Stimulated activated CD4-positive, alpha-beta T cell treated with anti-CD3 and anti-CD28 coated beads, Interleukin-1b, Interleukin-23, amount 100 ng/mL, for 4 hours (primary cell): ENCODE results near the gene OCA2.

Source experiments
- DNase-seq, 2 donors: peaks; one replicate each; pipeline ENCODE4 v3.0.0-alpha.2; 2020; ENCODE audit warnings: low read depth in 2 of 2

OCA2 gene

DNA sequence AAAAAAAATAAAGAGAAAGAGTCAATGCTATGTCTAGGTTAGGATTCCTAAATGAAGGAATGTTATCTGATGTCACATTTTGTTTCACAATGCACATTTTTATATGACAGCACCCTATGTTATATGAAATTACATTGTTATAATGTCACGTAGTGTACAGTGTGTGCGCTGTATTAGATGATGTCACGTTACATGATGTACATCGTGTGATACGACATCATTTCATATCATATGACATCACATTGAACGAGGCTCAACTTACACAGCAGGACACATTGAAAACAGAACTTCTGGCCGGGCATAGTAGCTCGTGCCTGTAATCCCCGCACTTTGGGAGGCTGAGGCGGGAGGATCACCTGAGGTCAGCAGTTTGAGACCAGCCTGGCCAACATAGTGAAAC, 150.0 kb downstream of the OCA2 start:
- DNase-seq: no peak

DNA sequence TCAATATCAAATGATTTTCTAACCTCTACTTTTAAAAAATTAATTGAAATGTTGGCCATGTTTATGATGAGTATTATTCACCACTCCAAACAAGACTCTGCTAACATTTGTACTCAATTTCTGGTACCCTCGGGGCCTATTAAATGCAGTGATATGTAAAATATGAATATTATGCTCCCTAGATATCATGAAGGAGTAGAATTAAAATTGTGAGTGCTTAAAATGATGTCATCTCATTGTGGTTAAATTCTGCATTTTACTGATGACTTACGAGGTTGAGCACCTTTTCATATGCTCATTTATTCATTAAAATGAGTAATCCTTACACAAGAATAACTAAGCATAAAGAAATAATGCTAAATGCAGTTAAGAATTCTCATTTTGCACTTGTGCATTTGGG, 159.9 kb downstream of the OCA2 start:
- no peak for DNase-seq

- DNase-seq: no peak
Measured at GRCh38 chr15:27937851-27938250, 161.3 kb downstream of the OCA2 start.

DNA sequence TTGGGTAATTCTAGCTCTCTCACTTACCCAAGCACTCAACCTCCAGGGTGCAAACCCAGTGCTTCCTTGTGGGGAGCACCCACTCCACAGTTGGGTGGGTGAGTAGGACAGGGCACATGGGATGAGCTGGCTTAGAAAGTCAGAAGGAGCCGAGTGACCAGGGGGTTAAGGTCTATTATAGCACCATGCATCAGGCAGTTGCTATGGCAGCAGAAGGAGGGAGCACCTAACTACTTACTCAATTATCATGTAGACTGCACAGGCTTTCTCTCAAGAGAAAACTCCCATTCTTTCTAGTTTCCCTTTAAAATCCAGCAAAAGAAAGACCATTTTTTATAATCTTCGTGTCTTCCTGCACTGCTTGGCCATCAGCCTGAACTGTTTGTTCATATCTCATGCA, 163.0 kb downstream of the OCA2 start:
- DNase-seq: no peak

GRCh38 chr15:27935328-27935727, 163.8 kb downstream of the OCA2 start:
- DNase-seq: no peak

DNA sequence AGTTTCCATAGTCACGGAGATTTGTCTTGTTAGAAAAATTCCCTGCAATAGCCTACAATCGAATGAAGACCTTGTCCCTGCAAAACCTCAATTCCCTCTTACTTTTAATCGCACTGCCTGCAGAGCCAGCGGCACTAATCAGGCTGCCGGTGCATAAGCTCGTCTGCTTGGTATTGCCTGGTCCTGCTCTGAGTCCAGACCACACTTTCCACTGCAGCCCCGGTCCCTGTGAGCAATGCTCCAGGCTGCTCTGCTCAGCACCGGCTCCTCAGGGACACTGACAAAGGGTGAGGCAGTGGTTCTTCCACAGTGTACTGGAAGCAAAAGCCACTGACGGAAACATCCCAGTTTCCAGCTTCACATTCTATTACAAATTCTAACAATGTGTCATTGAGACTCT, 164.3 kb downstream of the OCA2 start:
- no peak for DNase-seq

- DNase-seq: no peak
Measured at GRCh38 chr15:27933562-27933961, 165.6 kb downstream of the OCA2 start.

- no peak for DNase-seq
Measured at GRCh38 chr15:27932600-27932999, 166.5 kb downstream of the OCA2 start.

- no peak for DNase-seq
Measured at GRCh38 chr15:27928386-27928785, 170.7 kb downstream of the OCA2 start.

GRCh38 chr15:27912283-27912682, 186.8 kb downstream of the OCA2 start:
- DNase-seq: no peak

DNA sequence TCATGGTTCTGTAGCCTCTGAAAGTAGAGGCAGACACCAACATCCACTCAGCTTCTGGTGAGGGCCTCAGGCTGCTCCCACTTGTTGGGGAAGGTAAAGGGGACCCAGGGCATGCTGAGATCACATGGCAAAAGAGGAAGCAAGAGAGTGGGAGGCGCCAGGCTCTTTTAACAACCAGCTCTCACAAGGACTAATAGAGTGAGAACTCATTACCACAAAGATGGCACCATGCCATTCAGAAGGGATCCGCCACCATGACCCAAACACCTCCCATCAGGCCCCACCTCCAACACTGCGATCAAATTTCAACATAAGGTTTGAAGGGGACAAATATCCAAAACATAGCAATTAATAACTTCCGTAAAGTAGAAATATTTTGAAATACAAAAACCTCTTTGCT, 192.3 kb downstream of the OCA2 start:
- no peak for DNase-seq

DNA sequence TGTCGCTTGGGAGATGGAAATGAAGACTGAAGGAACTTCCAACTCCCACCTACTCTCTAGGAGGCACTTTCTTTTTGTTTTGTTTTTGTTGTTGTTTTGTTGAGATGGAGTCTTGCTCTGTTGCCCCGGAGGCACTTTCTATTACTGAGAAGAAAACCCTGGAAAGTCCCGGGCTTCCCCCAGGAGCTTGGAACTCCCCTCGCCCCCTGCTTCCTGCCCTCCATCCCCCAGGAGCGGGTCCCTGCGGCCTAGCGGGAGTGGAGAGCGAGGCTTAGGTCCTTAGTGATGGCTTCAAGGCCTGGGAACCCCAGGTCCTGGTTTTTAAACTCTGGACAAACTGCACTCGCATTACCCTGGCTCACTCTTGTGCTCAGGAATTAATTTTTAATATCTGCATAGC, 195.7 kb downstream of the OCA2 start:
- no peak for DNase-seq

- no peak for DNase-seq
Measured at GRCh38 chr15:27902680-27903385, 196.3 kb downstream of the OCA2 start.

- no peak for DNase-seq
Measured at GRCh38 chr15:27899583-27900285, 199.4 kb downstream of the OCA2 start.

DNA sequence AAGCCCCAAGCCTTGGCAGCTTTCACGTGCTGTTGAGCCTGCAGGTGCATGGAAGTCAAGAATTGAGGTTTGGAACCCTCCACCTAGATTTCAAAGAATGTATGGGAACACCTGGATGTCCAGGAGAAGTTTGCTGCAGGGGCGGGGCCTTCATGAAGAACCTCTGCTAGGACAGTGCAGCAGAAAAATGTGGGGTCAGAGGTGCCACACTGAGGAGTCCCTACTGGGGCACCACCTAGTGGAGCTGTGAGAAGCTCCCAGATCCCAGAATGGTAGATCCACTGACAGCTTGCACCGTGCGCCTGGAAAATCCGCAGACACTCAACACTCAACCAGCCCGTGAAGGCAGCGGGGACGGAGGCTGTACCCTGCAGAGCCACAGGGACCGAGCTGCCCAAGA, 201.6 kb downstream of the OCA2 start:
- no peak for DNase-seq

- no peak for DNase-seq
Measured at GRCh38 chr15:27894645-27895044, 204.5 kb downstream of the OCA2 start.

- no peak for DNase-seq
Measured at GRCh38 chr15:27889258-27889657, 209.9 kb downstream of the OCA2 start.

- no peak for DNase-seq
Measured at GRCh38 chr15:27885201-27885600, 213.9 kb downstream of the OCA2 start.

DNA sequence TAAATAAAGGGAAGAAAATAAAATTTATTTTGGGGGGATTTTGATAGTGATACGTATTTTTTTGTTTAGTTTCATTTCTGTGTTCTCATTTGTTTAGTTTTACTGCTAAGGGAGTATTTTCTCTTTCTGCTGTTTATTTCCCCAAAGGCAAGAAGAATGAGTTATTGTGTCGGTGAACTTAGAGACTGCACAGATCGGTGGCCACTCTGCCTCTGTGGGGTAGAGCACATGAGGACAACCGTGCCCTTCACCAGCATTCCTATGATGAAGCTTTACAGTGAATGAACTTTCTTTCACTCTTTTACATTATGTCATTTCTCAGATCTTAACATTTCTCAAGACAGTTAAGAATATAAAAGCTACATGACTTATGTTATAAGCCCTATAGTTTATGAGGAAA, 214.4 kb downstream of the OCA2 start:
- no peak for DNase-seq

- DNase-seq: no peak
Measured at GRCh38 chr15:27878841-27879240, 220.3 kb downstream of the OCA2 start.

- DNase-seq: no peak
Measured at GRCh38 chr15:27873828-27874227, 225.3 kb downstream of the OCA2 start.

- no peak for DNase-seq
Measured at GRCh38 chr15:27873039-27873438, 226.1 kb downstream of the OCA2 start.

DNA sequence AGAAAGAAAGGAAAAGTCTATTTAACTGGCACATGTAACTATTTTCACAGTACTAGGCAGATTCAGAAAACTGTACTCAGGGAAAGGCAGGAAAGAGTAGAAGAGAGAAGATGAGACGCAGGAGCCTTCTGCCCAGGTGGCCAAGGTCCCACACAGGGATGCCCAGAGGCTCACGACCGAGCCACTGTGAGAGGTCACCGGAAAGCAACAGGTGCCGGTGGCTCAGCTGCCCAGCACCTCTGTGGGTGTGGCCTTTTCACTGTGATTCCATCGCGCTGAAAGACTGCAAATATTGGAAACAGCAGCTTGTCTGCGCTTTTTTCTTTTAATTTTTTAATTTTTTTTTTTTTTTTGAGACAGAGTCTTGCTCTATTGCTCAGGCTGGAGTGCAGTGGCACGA, 226.8 kb downstream of the OCA2 start:
- DNase-seq: no peak

GRCh38 chr15:27871902-27872260, 227.2 kb downstream of the OCA2 start:
- no peak for DNase-seq
